ENCODE results near the gene ARMC2. TPM values are rescaled to one million over a fixed set of nuclear protein-coding genes. Genes with fewer than 3 reads are reported as not detected.

Gene ARMC2
- total RNA-seq, 1 donor from 2014 or later: 4.7 TPM

DNA sequence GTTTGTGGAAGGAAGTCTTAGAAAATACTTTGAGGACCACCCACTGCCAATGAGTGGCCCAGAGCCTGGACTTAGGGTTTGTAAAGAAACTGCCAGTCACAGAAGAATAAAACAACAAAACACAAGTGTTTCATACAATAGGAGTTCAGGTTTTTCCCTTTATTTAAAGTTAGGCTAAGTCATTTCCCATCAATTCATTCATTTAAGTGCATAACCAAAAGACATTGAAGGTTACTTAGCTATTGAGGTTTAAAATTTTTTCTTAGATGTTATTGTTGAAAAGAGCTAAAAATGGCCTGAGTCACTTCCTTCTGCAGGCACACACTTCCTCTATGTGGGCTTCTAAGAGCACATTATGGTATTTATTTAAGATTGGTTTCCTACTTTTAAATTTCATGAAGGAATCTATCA lies 54.2 kb downstream of the ARMC2 start:
- Histone ChIP-seq H3K36me3 (ENCODE audit: control insufficient read depth in 3 of 3, insufficient read depth in 3 of 3, low read length in 3 of 3) (no peaks in the 10 kb centered on the region), H3K4me3 (ENCODE audit: low read length in 3 of 3) (no peak overlapping the region), H3K27me3 (ENCODE audit: control insufficient read depth in 3 of 3, insufficient read depth in 3 of 3, low read length in 3 of 3) (no peaks in the 10 kb centered on the region), H3K4me1 (ENCODE audit: control insufficient read depth in 3 of 3, insufficient read depth in 3 of 3, low read length in 3 of 3) (peaks cover 0 to 14% (median 9%) of the 10 kb centered on the region in 3 donors), H3K9ac (ENCODE audit: low read depth in 1 of 3, low read length in 3 of 3) (no peak overlapping the region), H3K27ac (ENCODE audit: low read depth, low read length) (peak overlapping the region; percentile 32), H3K9me3 (ENCODE audit: control insufficient read depth in 3 of 3, low read length in 3 of 3) (no peaks in the 10 kb centered on the region)

DNA sequence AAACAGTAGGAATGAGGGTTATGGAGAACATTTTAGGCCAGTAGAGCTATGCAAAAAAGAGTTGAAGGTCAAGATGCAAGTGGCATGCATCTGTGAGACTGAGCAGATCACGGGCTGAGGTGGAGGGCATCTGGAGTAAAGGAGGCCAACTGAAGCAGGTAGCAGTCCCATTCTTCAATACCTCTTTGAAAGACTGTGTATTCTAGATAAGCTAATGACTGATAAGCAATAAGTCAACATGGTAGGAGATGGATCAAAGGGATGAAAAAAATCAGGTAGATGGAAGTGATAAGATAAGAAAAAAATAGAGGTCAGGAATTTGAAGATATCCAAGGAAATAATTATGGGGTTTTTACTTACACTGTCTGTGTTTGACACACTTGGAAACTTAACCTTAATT lies 55.6 kb downstream of the ARMC2 start:
- H3K4me1 ChIP-seq (ENCODE audit: control insufficient read depth in 3 of 3, insufficient read depth in 3 of 3, low read length in 3 of 3): peaks cover 0 to 3% (median 0%) of the 10 kb centered on the region in 3 donors
- no peaks in the 10 kb centered on the region for H3K27me3 ChIP-seq (ENCODE audit: control insufficient read depth in 3 of 3, insufficient read depth in 3 of 3, low read length in 3 of 3)
- H3K36me3 ChIP-seq (ENCODE audit: control insufficient read depth in 3 of 3, insufficient read depth in 3 of 3, low read length in 3 of 3): no peaks in the 10 kb centered on the region
- no peaks in the 10 kb centered on the region for H3K9me3 ChIP-seq (ENCODE audit: control insufficient read depth in 3 of 3, low read length in 3 of 3)
- H3K9ac ChIP-seq (ENCODE audit: low read depth in 1 of 3, low read length in 3 of 3): no peak overlapping the region
- H3K27ac ChIP-seq (ENCODE audit: low read depth, low read length): no peak overlapping the region
- H3K4me3 ChIP-seq (ENCODE audit: low read length in 3 of 3): no peak overlapping the region

DNA sequence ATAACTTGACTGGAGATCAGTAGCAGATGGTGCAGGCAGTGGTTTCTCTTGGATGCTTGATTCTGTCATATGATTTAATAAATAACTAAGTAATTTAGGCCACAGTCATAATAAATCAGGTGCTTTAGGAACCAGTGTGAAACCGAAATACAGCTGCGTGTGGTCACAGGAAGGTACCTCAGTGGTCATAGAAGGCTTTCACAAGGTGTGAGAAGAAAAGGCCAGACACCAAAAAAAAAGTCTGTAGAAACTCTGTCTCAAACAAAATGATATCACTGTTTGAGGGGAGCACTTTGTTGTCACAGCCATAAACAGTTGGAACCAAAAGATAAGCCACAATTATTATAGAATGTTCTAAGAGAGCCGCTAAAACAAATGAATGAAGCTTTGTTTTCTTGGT lies 56.5 kb downstream of the ARMC2 start:
- H3K4me3 ChIP-seq (ENCODE audit: low read length in 3 of 3): no peak overlapping the region
- peaks cover 0 to 3% (median 0%) of the 10 kb centered on the region in 3 donors for H3K4me1 ChIP-seq (ENCODE audit: control insufficient read depth in 3 of 3, insufficient read depth in 3 of 3, low read length in 3 of 3)
- H3K36me3 ChIP-seq (ENCODE audit: control insufficient read depth in 3 of 3, insufficient read depth in 3 of 3, low read length in 3 of 3): no peaks in the 10 kb centered on the region
- H3K27me3 ChIP-seq (ENCODE audit: control insufficient read depth in 3 of 3, insufficient read depth in 3 of 3, low read length in 3 of 3): no peaks in the 10 kb centered on the region
- H3K9me3 ChIP-seq (ENCODE audit: control insufficient read depth in 3 of 3, low read length in 3 of 3): no peaks in the 10 kb centered on the region
- no peak overlapping the region for H3K9ac ChIP-seq (ENCODE audit: low read depth in 1 of 3, low read length in 3 of 3)
- no peak overlapping the region for H3K27ac ChIP-seq (ENCODE audit: low read depth, low read length)

DNA sequence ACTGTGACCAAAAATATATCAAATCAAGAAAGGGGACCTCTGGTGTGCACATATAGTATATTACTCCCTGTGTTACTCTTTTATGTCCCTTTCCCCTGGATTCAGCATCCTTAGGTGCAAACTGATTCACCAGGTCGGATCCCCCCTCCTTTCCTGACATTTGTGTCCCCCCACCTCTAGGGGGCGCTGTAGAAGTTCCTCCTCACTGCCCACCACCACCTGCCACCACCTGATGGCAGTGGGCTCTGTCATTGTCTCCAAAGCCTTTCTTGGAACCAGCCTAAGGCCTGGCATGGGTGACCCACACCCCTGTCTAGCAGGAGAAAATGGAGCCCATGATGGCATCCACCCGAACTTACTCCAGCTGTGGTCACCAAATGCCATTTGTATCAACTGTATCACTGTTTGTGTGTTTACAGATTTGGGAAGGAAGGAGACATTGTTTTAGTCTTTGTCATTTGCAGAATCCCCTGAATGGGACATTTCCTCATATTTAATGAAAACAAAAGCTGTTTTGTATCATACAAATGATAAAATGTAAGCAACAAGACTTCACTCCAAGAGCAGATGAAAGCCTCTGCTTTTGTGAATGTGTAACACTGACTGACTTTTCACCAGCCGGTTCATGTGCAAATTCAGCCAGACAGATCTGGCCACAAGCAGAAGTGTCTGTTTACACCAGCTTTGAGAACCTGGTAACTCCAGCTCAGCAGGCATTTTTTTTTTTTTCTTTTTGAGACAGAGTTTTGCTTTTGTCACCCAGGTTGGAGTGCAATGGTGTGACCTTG lies 66.2 kb downstream of the ARMC2 start:
- H3K4me1 ChIP-seq (ENCODE audit: control insufficient read depth in 3 of 3, insufficient read depth in 3 of 3, low read length in 3 of 3): peaks cover 0 to 8% (median 0%) of the 10 kb centered on the region in 3 donors
- no peak overlapping the region for H3K4me3 ChIP-seq (ENCODE audit: low read length in 3 of 3)
- H3K27ac ChIP-seq (ENCODE audit: low read depth, low read length): no peak overlapping the region

DNA sequence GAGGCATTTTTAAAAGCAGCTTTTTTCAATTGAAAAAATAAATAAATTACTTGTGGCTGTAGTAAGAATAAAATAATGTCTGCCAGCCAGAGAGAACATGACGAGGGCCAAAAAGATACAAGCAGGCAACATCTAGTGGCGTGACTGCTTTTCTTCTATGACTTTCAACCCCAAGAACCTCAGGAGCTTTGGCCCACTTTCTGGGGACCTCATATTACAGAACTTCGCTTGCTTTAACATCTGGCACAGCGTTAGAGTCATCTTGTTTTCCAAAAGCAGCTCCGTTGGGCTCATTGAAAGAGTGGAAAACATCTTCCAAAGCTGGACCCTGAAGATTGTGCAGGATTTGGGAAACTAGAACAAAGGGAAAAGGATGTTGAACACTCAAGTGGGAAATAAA lies 67.0 kb downstream of the ARMC2 start:
- Histone ChIP-seq H3K27me3 (ENCODE audit: control insufficient read depth in 3 of 3, insufficient read depth in 3 of 3, low read length in 3 of 3) (no peaks in the 10 kb centered on the region), H3K9ac (ENCODE audit: low read depth in 1 of 3, low read length in 3 of 3) (no peak overlapping the region), H3K4me3 (ENCODE audit: low read length in 3 of 3) (no peak overlapping the region), H3K4me1 (ENCODE audit: control insufficient read depth in 3 of 3, insufficient read depth in 3 of 3, low read length in 3 of 3) (peaks cover 0 to 8% (median 0%) of the 10 kb centered on the region in 3 donors), H3K27ac (ENCODE audit: low read depth, low read length) (no peak overlapping the region), H3K9me3 (ENCODE audit: control insufficient read depth in 3 of 3, low read length in 3 of 3) (no peaks in the 10 kb centered on the region), H3K36me3 (ENCODE audit: control insufficient read depth in 3 of 3, insufficient read depth in 3 of 3, low read length in 3 of 3) (no peaks in the 10 kb centered on the region)

More for the DNA sequence above, 66.2 kb downstream of the ARMC2 start:
- Histone ChIP-seq H3K9ac (ENCODE audit: low read depth in 1 of 3, low read length in 3 of 3) (no peak overlapping the region), H3K27me3 (ENCODE audit: control insufficient read depth in 3 of 3, insufficient read depth in 3 of 3, low read length in 3 of 3) (no peaks in the 10 kb centered on the region), H3K9me3 (ENCODE audit: control insufficient read depth in 3 of 3, low read length in 3 of 3) (no peaks in the 10 kb centered on the region), H3K36me3 (ENCODE audit: control insufficient read depth in 3 of 3, insufficient read depth in 3 of 3, low read length in 3 of 3) (no peaks in the 10 kb centered on the region)

DNA sequence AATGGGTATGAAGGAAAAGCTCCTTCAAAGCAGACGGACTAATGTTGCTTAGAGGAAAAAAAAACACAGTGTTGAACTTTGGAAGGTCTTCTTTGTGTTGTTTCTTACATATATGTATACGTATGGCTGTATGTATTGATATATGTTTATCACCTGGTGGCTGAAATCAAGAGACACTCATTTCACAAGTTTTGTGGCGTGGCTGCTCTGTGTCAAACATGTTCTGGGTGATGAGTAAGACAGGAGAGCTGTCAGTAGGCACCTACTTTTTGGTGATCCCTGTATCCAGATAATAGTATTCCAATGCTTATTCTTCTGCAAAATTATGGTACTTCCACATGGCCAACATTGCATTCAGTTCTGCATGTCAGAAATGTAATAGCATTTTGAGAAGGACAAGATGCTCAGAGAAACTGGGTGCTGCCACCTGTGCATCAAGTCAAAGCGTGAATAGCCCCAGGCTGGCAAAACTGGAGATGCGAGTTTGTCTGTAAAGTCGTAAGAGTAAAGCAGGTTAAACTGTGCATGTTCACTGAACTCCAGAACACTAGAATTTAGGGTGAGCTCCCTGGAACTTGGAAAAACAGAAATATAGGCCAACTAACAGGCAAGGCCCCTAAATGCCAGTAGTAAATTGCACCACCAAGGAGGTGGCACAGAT lies 67.9 kb downstream of the ARMC2 start:
- H3K4me1 ChIP-seq (ENCODE audit: control insufficient read depth in 3 of 3, insufficient read depth in 3 of 3, low read length in 3 of 3): peaks cover 5 to 15% (median 7%) of the 10 kb centered on the region in 3 donors
- no peaks in the 10 kb centered on the region for H3K9me3 ChIP-seq (ENCODE audit: control insufficient read depth in 3 of 3, low read length in 3 of 3)
- no peak overlapping the region for H3K9ac ChIP-seq (ENCODE audit: low read depth in 1 of 3, low read length in 3 of 3)
- H3K4me3 ChIP-seq (ENCODE audit: low read length in 3 of 3): no peak overlapping the region
- H3K27ac ChIP-seq (ENCODE audit: low read depth, low read length): no peak overlapping the region
- no peaks in the 10 kb centered on the region for H3K36me3 ChIP-seq (ENCODE audit: control insufficient read depth in 3 of 3, insufficient read depth in 3 of 3, low read length in 3 of 3)
- H3K27me3 ChIP-seq (ENCODE audit: control insufficient read depth in 3 of 3, insufficient read depth in 3 of 3, low read length in 3 of 3): no peaks in the 10 kb centered on the region

DNA sequence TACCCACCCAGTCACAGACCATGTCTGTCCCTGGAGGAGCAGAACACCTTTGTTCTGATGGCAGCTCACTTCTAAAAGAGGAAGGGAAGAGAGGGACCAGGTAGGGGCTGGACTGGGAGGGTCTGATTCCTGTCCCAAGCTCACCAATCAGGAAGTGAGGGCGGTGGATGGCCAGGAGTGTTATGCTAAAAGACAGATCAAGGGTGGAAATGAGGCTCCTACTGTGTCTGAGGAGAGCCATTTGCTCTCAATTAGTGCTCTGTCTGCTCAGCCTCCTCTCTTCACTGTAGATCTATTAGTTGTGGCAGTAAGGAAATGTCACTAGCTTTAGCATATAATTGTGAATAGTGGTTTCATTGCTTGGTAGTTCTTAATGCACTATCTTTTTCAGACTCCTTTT lies 72.5 kb downstream of the ARMC2 start:
- H3K9ac ChIP-seq (ENCODE audit: low read depth in 1 of 3, low read length in 3 of 3): no peak overlapping the region
- H3K4me1 ChIP-seq (ENCODE audit: control insufficient read depth in 3 of 3, insufficient read depth in 3 of 3, low read length in 3 of 3): peaks cover 7 to 19% (median 17%) of the 10 kb centered on the region in 3 donors
- no peaks in the 10 kb centered on the region for H3K36me3 ChIP-seq (ENCODE audit: control insufficient read depth in 3 of 3, insufficient read depth in 3 of 3, low read length in 3 of 3)
- no peak overlapping the region for H3K27ac ChIP-seq (ENCODE audit: low read depth, low read length)
- no peaks in the 10 kb centered on the region for H3K9me3 ChIP-seq (ENCODE audit: control insufficient read depth in 3 of 3, low read length in 3 of 3)
- H3K27me3 ChIP-seq (ENCODE audit: control insufficient read depth in 3 of 3, insufficient read depth in 3 of 3, low read length in 3 of 3): no peaks in the 10 kb centered on the region
- H3K4me3 ChIP-seq (ENCODE audit: low read length in 3 of 3): no peak overlapping the region

DNA sequence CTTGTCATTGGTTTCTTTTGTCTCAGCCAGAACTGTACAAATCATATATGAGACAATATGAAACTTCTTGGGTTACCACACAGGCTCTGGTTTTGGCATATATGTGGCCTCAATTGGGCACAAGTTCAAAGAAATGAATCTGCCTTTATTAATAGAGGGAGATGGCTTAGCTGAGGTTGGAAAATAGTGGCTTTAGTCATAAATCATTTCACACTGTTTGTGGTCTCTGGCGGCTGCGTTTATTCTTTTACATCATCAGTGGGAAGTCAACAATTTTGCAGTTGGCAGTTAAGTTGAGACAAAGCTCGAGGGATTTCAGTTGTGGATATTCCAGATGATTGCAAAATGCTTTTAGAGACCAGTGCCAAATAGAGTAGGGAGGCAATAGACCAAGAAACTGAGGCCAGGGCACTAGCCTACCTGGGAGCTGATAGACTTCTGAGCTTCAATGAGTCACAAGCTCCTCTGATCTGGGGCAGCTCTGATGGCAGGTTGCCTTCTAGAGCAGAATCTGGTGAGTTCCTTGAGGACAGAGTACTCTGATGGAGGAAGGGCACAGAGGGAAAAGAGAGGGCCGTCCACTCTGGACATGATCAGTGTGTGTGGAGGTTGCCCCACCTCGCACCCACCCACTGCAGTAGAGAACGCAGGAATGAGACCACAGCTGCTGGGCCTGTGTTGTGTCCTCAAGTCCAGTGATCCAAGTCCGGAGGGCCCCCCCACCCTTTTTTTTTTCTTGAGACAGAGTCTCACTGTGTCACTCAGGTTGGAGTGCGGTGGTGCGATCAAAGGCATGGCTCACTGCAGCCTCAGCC lies 73.5 kb downstream of the ARMC2 start:
- peak overlapping the region; percentile 61 for H3K27ac ChIP-seq (ENCODE audit: low read depth, low read length)
- H3K9ac ChIP-seq (ENCODE audit: low read depth in 1 of 3, low read length in 3 of 3): no peak overlapping the region
- no peaks in the 10 kb centered on the region for H3K27me3 ChIP-seq (ENCODE audit: control insufficient read depth in 3 of 3, insufficient read depth in 3 of 3, low read length in 3 of 3)
- H3K9me3 ChIP-seq (ENCODE audit: control insufficient read depth in 3 of 3, low read length in 3 of 3): no peaks in the 10 kb centered on the region
- H3K4me1 ChIP-seq (ENCODE audit: control insufficient read depth in 3 of 3, insufficient read depth in 3 of 3, low read length in 3 of 3): peaks cover 7 to 19% (median 17%) of the 10 kb centered on the region in 3 donors
- H3K4me3 ChIP-seq (ENCODE audit: low read length in 3 of 3): no peak overlapping the region
- no peaks in the 10 kb centered on the region for H3K36me3 ChIP-seq (ENCODE audit: control insufficient read depth in 3 of 3, insufficient read depth in 3 of 3, low read length in 3 of 3)

DNA sequence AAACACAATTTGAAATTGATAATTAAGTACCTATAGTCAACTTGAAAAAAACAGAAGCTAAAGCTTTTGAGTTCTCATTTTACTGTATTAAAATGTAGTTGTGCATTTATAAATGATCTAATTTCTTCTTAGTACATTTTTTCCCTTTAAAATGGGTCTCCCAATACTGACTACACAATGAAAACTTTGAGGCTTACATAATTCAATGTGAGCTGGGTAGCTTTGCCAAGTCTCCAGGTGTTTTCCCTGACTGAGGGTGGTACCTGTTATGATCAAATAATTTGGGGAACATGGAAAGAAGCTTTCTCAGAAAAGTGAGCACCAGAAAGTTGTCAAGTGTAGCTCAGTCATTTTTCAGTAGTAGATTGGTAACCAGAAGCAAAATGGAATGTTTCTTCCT lies 74.3 kb downstream of the ARMC2 start:
- Histone ChIP-seq H3K4me3 (ENCODE audit: low read length in 3 of 3) (no peak overlapping the region), H3K9me3 (ENCODE audit: control insufficient read depth in 3 of 3, low read length in 3 of 3) (no peaks in the 10 kb centered on the region), H3K36me3 (ENCODE audit: control insufficient read depth in 3 of 3, insufficient read depth in 3 of 3, low read length in 3 of 3) (no peaks in the 10 kb centered on the region), H3K4me1 (ENCODE audit: control insufficient read depth in 3 of 3, insufficient read depth in 3 of 3, low read length in 3 of 3) (peaks cover 7 to 19% (median 17%) of the 10 kb centered on the region in 3 donors), H3K9ac (ENCODE audit: low read depth in 1 of 3, low read length in 3 of 3) (no peak overlapping the region), H3K27me3 (ENCODE audit: control insufficient read depth in 3 of 3, insufficient read depth in 3 of 3, low read length in 3 of 3) (no peaks in the 10 kb centered on the region), H3K27ac (ENCODE audit: low read depth, low read length) (no peak overlapping the region)

All from skeletal muscle tissue (tissue), 4 donors.